NT2/D1 (cell line): Measurements from ENCODE around the gene CKAP2L.

ENCODE experiments used
- DNase-seq: peaks from one replicate; pipeline ENCODE4 v3.0.0-alpha.2; 2011; ENCODE audit warnings: low read depth, low spot score
- H3K27me3 ChIP-seq: 2 replicates; pipeline ENCODE4 v1.6.0; 2011; ENCODE audit warnings: mild to moderate bottlenecking; ENCODE audit not compliant: insufficient read length, insufficient read depth
- H3K36me3 ChIP-seq: 2 replicates; pipeline ENCODE4 v1.6.1; 2011; ENCODE audit warnings: mild to moderate bottlenecking, low read length, mixed read lengths; ENCODE audit not compliant: insufficient read depth, insufficient read length
- H3K4me1 ChIP-seq: 2 replicates; pipeline ENCODE4 v1.5.1; 2011; ENCODE audit not compliant: insufficient read depth, insufficient read length
- H3K4me3 ChIP-seq: 2 replicates; pipeline ENCODE4 v1.5.1; 2011; ENCODE audit warnings: low read depth; ENCODE audit not compliant: insufficient read length
- H3K9ac ChIP-seq: 2 replicates; pipeline ENCODE4 v1.6.0; 2011; ENCODE audit warnings: low read depth; ENCODE audit not compliant: insufficient read length
- H3K9me3 ChIP-seq: 2 replicates; pipeline ENCODE4 v1.5.1; 2011; ENCODE audit warnings: mild to moderate bottlenecking, low read length; ENCODE audit not compliant: insufficient read depth
- SUZ12 ChIP-seq: IDR thresholded peaks from 2 replicates; pipeline ENCODE4 v1.6.1; 2011; ENCODE audit not compliant: insufficient read length, insufficient read depth; ENCODE audit errors: extremely low read depth
- YY1 ChIP-seq: IDR thresholded peaks from 2 replicates; pipeline ENCODE4 v1.6.1; 2011; ENCODE audit not compliant: insufficient read length, insufficient read depth
- ZNF274 ChIP-seq: IDR thresholded peaks from 2 replicates; pipeline ENCODE4 v1.6.1; 2011; ENCODE audit warnings: mild to moderate bottlenecking, low read depth, low read length

Gene CKAP2L

GRCh38 chr2:112790305-112790704 lies 25.9 kb upstream of the CKAP2L start:
- no peaks in the 10 kb centered on the region for H3K36me3 ChIP-seq
- no peak for DNase-seq
- peaks cover 5% of the 10 kb centered on the region for H3K4me1 ChIP-seq
- H3K9ac ChIP-seq, result no peak overlapping the region
- H3K4me3 ChIP-seq, result no peak overlapping the region
- H3K27me3 ChIP-seq, result no peaks in the 10 kb centered on the region
- H3K9me3 ChIP-seq, result no peaks in the 10 kb centered on the region
- TF ChIP-seq ZNF274 (no peak), YY1 (no peak)

DNA sequence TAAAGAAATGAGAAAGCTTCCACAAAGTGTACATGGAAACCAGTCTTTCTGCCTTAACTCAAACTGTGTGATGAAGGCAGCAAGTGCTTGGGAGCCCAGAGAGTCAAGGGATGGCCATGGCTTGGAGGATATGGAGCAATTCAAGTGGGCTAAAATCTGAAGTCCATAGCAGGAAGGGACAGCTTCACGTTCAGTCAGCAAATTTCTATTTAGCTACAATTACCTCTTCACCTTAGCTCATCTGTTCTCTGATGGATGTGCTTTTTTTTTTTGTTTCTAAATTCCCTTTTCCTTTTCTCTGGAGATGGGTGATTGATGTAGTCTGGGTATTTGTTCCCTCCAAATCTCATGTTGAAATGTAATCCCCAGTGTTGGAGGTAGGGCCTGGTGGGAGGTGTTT lies 24.8 kb upstream of the CKAP2L start:
- no peak for DNase-seq
- H3K9ac ChIP-seq, result no peak overlapping the region
- no peaks in the 10 kb centered on the region for H3K9me3 ChIP-seq
- peaks cover 5% of the 10 kb centered on the region for H3K4me1 ChIP-seq
- TF ChIP-seq ZNF274 (no peak), YY1 (no peak), SUZ12 (no peak)
- H3K4me3 ChIP-seq, result no peak overlapping the region
- no peaks in the 10 kb centered on the region for H3K36me3 ChIP-seq
- H3K27me3 ChIP-seq, result no peaks in the 10 kb centered on the region

GRCh38 chr2:112788653-112789052 lies 24.2 kb upstream of the CKAP2L start:
- Histone ChIP-seq H3K4me3 (no peak overlapping the region), H3K9ac (no peak overlapping the region), H3K27me3 (no peaks in the 10 kb centered on the region), H3K4me1 (peaks cover 5% of the 10 kb centered on the region), H3K36me3 (no peaks in the 10 kb centered on the region), H3K9me3 (no peaks in the 10 kb centered on the region)
- TF ChIP-seq SUZ12 (no peak), ZNF274 (no peak), YY1 (no peak)
- DNase-seq, result no peak

DNA sequence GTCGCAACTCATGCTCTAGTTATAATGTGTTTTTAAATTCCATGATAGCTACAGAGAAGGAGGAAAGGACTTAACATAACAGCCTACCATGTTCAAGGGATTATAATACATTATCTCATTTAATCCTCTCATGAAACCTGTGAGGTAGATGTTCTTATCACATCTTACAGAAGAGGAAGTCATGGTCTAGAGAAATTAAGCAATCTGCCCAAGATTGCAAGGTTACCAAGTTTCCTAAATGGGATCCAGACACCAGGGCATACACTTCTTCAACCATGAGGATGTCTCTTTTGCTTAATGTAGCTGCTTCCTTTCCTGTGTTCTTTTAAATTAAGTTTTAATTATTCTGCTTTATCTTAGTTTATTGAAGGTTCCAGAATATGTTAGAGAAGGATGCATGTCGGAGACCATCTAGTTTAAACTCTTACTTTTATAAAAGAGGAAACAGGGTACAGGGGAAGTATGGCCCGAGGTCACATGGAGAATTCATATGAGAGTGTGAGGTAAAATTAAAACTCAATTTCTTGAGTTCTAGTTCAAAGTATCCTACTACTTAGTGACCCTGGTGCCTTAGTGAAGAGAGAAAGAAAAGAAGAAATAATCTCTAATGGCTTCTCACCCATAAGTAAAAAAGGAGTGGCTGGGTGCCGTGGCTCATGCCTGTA lies 23.5 kb upstream of the CKAP2L start:
- no peaks in the 10 kb centered on the region for H3K9me3 ChIP-seq
- no peak for DNase-seq
- no peaks in the 10 kb centered on the region for H3K36me3 ChIP-seq
- H3K9ac ChIP-seq, result no peak overlapping the region
- no peaks in the 10 kb centered on the region for H3K27me3 ChIP-seq
- no peak overlapping the region for H3K4me3 ChIP-seq
- peaks cover 7% of the 10 kb centered on the region for H3K4me1 ChIP-seq
- TF ChIP-seq SUZ12, result no peak
- no peak for TF ChIP-seq YY1
- no peak for TF ChIP-seq ZNF274

DNA sequence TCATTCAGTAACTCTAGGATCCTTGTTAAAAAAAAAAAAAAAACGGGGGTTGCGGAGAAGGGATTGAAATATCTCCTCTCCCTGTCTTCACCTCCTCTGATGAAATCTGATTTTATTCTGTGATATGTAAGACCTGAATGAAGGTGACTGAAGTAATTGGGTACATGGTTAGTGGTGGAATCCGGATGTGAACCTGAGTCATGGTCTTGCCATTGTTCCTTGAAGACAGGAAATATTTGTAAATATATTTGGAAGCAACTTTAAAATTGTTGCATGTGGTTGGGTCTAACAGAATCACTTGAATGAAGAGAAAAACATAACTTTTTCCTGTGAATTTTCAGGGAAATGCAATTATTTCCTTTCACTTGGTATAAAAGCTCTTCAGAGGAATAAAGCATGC lies 22.9 kb upstream of the CKAP2L start:
- Histone ChIP-seq H3K36me3 (no peaks in the 10 kb centered on the region), H3K9me3 (no peaks in the 10 kb centered on the region), H3K27me3 (no peaks in the 10 kb centered on the region), H3K9ac (no peak overlapping the region), H3K4me1 (peaks cover 7% of the 10 kb centered on the region), H3K4me3 (no peak overlapping the region)
- TF ChIP-seq YY1, result no peak
- TF ChIP-seq ZNF274, result no peak
- TF ChIP-seq SUZ12, result no peak
- DNase-seq, result no peak

- peaks cover 2% of the 10 kb centered on the region for H3K4me1 ChIP-seq
- no peak within 1 kb of the TSS for H3K9ac ChIP-seq
- no peaks in the 10 kb centered on the region for H3K9me3 ChIP-seq
- no peaks in the 10 kb centered on the region for H3K27me3 ChIP-seq
- peak; percentile 57 for DNase-seq
- H3K4me3 ChIP-seq, result no peak within 1 kb of the TSS
- no peaks in the 10 kb centered on the region for H3K36me3 ChIP-seq
- TF ChIP-seq ZNF274 (no peak), YY1 (no peak), SUZ12 (no peak)
Measured at GRCh38 chr2:112784199-112785189, 20.1 kb upstream of the CKAP2L start, which contains the start of gene IL1A. TSS of gene IL1A (minus strand) at chr2:112784493. CDS start at chr2:112783770, 723 bp downstream.

DNA sequence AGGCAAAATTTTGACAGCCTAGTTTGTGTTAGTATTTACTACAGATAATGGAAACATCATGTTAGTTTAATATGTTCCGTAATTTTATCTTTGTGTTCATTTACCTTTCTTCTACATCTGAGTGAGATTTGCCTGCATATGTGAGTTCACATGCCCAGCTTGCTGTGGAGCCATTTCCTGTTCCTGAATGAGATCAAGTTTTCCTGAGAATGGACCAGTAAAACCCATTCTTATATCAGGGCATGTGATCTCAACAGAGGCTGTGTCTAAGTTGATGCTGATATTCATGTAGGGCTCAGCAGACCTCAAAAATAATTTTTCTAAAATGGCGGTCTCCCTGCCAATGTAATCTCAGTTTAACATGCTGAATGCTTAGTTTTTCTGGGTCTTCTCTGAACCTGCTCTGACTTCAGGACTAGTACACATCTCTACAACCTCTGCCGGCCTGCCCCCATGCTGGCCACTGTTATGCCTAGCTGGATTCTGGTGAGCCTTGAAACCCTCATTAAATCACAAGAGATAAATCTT lies 18.8 kb upstream of the CKAP2L start:
- no peak overlapping the region for H3K9ac ChIP-seq
- no peaks in the 10 kb centered on the region for H3K27me3 ChIP-seq
- H3K4me1 ChIP-seq, result peaks cover 2% of the 10 kb centered on the region
- H3K4me3 ChIP-seq, result no peak overlapping the region
- DNase-seq, result no peak
- TF ChIP-seq SUZ12 (no peak), YY1 (no peak), ZNF274 (no peak)
- H3K36me3 ChIP-seq, result no peaks in the 10 kb centered on the region
- no peaks in the 10 kb centered on the region for H3K9me3 ChIP-seq
